Gastroesophageal sphincter (tissue), 4 donors: ENCODE results near the gene IBA57. TPM values are rescaled to one million over a fixed set of nuclear protein-coding genes. Genes with fewer than 3 reads are reported as not detected.

ENCODE experiments used
- ATAC-seq: fragments of 150-250 bp; one replicate; pipeline ENCODE4 v1.9.1; 2016; ENCODE audit warnings: mild to moderate bottlenecking, moderate library complexity
- H3K27ac ChIP-seq, 4 donors: fragments of 200-600 bp; sonication (generic) in 3 of 4; 1 replicate in 3 of 4; 2 replicates in 1 of 4; pipeline ENCODE4 v1.5.1; 2016 to 2019
- H3K27me3 ChIP-seq: fragments of 200-600 bp; sonication (generic); one replicate; pipeline ENCODE4 v1.5.1; 2019
- H3K36me3 ChIP-seq, 2 donors: fragments of 200-600 bp; sonication (generic); one replicate each; pipeline ENCODE4 v1.5.1; 2019; ENCODE audit warnings: control low read depth in 1 of 2
- H3K4me1 ChIP-seq, 3 donors: fragments of 200-600 bp; sonication (generic); 1 replicate in 2 of 3; 2 replicates in 1 of 3; pipeline ENCODE4 v1.5.1; 2016 to 2019; ENCODE audit warnings: control low read depth in 2 of 3
- H3K4me3 ChIP-seq, 2 donors: fragments of 200-600 bp; sonication (generic); one replicate each; pipeline ENCODE4 v1.5.1; 2019; ENCODE audit warnings: mild to moderate bottlenecking in 1 of 2, moderate library complexity in 1 of 2
- H3K9me3 ChIP-seq, 3 donors: fragments of 200-600 bp; sonication (generic); one replicate each; pipeline ENCODE4 v1.5.1; 2017 to 2019; ENCODE audit warnings: control low read depth in 2 of 3
- POLR2AphosphoS5 ChIP-seq: sonication (generic); formaldehyde crosslinking; IDR thresholded peaks from one replicate; pipeline ENCODE4 v1.6.1; 2017; ENCODE audit warnings: antibody characterized with exemption
- WGBS, 2 donors: methylation state at CpG; one replicate each; pipeline ENCODE4 v1.1.5; 2018; ENCODE audit warnings: low coverage in 1 of 2; 5-methylcytosine and 5-hydroxymethylcytosine counted together
- small RNA-seq, 4 donors: library from RNA; depleted of rRNA; stranded (forward); fragments of <200 nt; gene quantifications; one replicate each; pipeline ENCODE3, GENCODE V24; 2016
- total RNA-seq, 4 donors: library from RNA; depleted of rRNA; stranded (reverse); fragments of >200 nt; gene quantifications; one replicate each; pipeline ENCODE4 v1.1.0, GENCODE V29; 2016

The IBA57 gene
- total RNA-seq, 4 donors from 2014 or later = 4.2 to 11.3 (median 7.4) TPM

DNA sequence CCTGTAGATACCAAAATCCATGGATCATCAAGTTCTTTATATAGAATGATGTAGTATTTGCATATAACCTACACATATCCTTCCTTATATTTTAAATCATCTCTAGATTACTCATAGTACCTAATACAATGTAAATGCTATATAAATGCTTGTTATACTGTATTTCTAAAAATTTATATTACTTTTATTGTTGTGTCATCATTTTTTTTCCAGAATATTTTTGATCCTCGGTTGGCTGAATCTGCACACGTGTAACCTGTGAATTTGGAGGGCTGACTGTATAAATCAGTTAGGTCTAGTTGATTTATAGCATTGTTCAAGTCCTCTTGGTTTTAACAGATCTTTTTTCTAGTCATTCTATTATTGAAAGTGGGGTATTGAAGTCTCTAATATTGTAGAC, 65.6 kb downstream of the IBA57 start:
- WGBS, 2 donors = 90 to 94% methylated on average over 2 of the region's 2 CpGs
- H3K4me1 ChIP-seq = no peaks in the 10 kb centered on the region
- H3K27ac ChIP-seq = no peak overlapping the region
- H3K27me3 ChIP-seq = no peaks in the 10 kb centered on the region
- no peak overlapping the region for H3K4me3 ChIP-seq
- peaks cover 0 to 13% (median 0%) of the 10 kb centered on the region in 3 donors for H3K9me3 ChIP-seq
- H3K36me3 ChIP-seq = peaks cover 0 to 9% of the 10 kb centered on the region in 2 donors
- ATAC-seq = no peak
- TF ChIP-seq POLR2AphosphoS5 = no peak

Small RNA genes within 50 kb of the gene (small RNA-seq; reads per million reads assigned to genes)
- 0 to 0.25 (median 0) reads per million in 4 donors for gene AL359510.1

Other genes with a start within 250 kb of the IBA57 start
- gene WNT9A, start 217.9 kb upstream of the IBA57 start, total RNA-seq = 10 to 100 TPM in 1 of 4 donors, 1 to 10 TPM in 3; 5.4 to 14.0 (median 6.6) TPM
- gene WNT3A, start 158.8 kb upstream of the IBA57 start, total RNA-seq = not detected
- gene ARF1, start 83.1 kb upstream of the IBA57 start, total RNA-seq = 100 to 1,000 TPM; 256 to 385 (median 303) TPM
- gene C1orf35, start 62.5 kb upstream of the IBA57 start, total RNA-seq = 10 to 100 TPM; 11.6 to 16.0 (median 14.6) TPM
- 100 to 1,000 TPM in 2 of 4 donors, 10 to 100 TPM in 2; 50.2 to 394 (median 81.5) TPM for gene MRPL55, start 56.5 kb upstream of the IBA57 start, total RNA-seq
- gene GUK1, start 25.5 kb upstream of the IBA57 start, total RNA-seq = 100 to 1,000 TPM; 234 to 504 (median 299) TPM
- gene GJC2, start 15.9 kb upstream of the IBA57 start, total RNA-seq = 1 to 10 TPM; 5.1 to 9.0 (median 7.0) TPM
- 10 to 100 TPM; 11.1 to 28.4 (median 20.9) TPM for gene OBSCN, start 42.2 kb downstream of the IBA57 start, total RNA-seq
- 10 to 100 TPM; 16.3 to 24.6 (median 21.9) TPM for gene TRIM11, start 241.0 kb downstream of the IBA57 start, total RNA-seq